ENCODE data around the gene PLET1.
"Not testable (repeated sequence)": the region's sequence is repeated elsewhere in the genome, so short reads cannot be mapped to it uniquely, and the experiment has no call there.

PLET1 gene

DNA sequence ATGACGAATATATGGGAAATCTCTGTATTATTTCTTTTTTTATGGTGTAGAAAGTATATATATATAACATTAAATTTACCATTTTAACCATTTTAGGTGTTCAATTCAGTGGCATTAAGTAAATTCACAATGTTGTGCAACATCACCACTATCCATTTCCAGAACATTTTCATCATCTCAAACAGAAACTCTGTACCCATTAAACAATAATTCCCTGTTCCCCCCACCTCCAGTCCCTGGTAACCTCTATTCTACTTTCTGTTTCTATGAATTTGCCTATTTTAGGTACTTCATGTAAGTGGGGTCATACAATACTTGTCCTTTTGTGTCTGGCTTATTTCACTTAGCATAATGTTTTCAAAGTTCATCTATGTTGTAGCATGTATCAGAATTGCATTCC is 49.8 kb downstream of the PLET1 start:
- DNase-seq: no peak

DNA sequence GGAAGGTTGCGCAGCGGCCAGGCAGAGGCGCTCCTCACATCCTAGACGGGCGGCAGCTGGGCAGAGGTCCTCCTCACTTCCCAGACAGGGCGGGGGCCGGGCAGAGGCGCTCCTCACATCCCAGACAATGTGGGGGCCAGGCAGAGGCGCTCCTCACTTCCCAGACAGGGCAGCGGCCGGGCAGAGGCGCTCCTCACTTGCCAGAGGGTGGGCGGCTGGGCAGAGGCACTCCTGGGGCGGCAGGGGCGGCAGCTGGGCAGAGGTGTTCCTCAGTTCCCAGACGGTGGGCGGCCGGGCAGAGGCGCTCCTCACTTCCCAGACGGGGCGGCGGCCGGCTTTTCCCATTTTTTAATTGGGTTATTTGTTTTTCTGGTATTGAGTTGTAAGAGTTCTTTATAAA is 54.6 kb downstream of the PLET1 start:
- no peak for DNase-seq

DNA sequence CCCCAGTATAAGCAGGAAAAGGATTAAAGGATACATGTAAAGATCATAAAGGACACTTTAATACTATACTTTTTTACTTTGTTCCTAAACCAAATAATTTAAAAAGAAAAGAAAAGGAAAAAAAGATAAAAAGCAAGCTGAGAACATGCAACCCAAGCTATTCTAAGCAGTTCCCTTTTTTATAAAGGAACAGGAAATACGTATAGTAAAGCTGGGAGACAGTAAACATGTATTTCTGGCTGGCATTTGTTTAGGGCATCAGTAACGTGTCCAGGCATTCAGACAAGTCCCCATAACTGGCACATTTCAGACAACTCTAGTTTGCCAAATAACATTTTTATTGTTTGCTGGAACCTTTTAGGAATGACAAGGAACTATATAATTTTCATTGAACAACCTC is 60.4 kb downstream of the PLET1 start:
- DNase-seq: peak; percentile 45

DNA sequence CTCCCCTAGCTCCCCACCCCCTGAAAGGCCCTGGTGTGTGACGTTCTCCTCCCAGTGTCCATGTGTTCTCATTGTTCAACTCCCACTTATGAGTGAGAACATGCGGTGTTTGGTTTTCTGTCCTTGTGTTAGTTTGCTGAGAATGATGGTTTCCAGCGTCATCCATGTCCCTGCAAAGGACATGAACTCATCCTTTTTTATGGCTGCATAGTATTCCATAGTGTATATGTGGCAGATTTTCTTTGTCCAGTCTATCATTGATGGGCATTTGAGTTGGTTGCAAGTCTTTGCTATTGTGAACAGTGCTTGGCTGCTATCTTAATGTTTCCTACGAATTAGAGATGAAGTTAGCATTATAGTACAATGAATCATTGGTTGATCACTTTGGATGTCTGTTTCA is 61.6 kb downstream of the PLET1 start:
- not testable (repeated sequence) for DNase-seq
